GM23338 (cell line): ENCODE results near the gene SIRT4. TPM values are rescaled to one million over a fixed set of nuclear protein-coding genes. Genes with fewer than 3 reads are reported as not detected.

Experiments
- ATAC-seq: fragments of 200-7000 bp; cut with Tn5 transposase; 3 replicates; pipeline ENCODE4 v1.9.1; 2020
- DNase-seq: peaks from one replicate; pipeline ENCODE4 v3.0.0-alpha.2; 2015; ENCODE audit warnings: low spot score
- H2AFZ ChIP-seq: fragments of 200-600 bp; sonication (generic); 2 replicates; pipeline ENCODE4 v1.8.0; 2016; ENCODE audit warnings: antibody characterized with exemption, mild to moderate bottlenecking, moderate library complexity
- H3F3A ChIP-seq: fragments of 200-600 bp; sonication (generic); replicated peaks from 2 replicates; pipeline ENCODE4 v1.8.0; 2017; ENCODE audit warnings: antibody characterized with exemption, mixed run types, low read depth
- H3K27ac ChIP-seq: fragments of 200-600 bp; sonication (generic); 2 replicates; pipeline ENCODE4 v1.6.1; 2016; ENCODE audit warnings: low read depth
- H3K27me3 ChIP-seq: fragments of 200-600 bp; sonication (generic); 2 replicates; pipeline ENCODE4 v1.8.0; 2016; ENCODE audit warnings: mild to moderate bottlenecking, mixed run types, moderate library complexity; ENCODE audit not compliant: insufficient read depth
- H3K36me3 ChIP-seq: fragments of 200-600 bp; sonication (generic); 2 replicates; pipeline ENCODE4 v1.8.0; 2016; ENCODE audit warnings: mild to moderate bottlenecking; ENCODE audit not compliant: insufficient read depth
- H3K4me1 ChIP-seq: fragments of 200-600 bp; sonication (generic); 2 replicates; pipeline ENCODE4 v1.8.0; 2016; ENCODE audit warnings: mild to moderate bottlenecking, moderate library complexity; ENCODE audit not compliant: insufficient read depth
- H3K4me2 ChIP-seq: fragments of 200-600 bp; sonication (generic); 2 replicates; pipeline ENCODE4 v1.7.1; 2017; ENCODE audit warnings: mixed run types
- H3K4me3 ChIP-seq: fragments of 200-600 bp; sonication (generic); 2 replicates; pipeline ENCODE4 v1.6.1; 2016; ENCODE audit warnings: mixed run types
- H3K79me2 ChIP-seq: fragments of 200-600 bp; sonication (generic); replicated peaks from 2 replicates; pipeline ENCODE4 v1.8.0; 2017; ENCODE audit warnings: mild to moderate bottlenecking; ENCODE audit not compliant: insufficient read depth
- H3K9me2 ChIP-seq: fragments of 200-600 bp; sonication (generic); 2 replicates; pipeline ENCODE4 v1.8.0; 2017; ENCODE audit not compliant: insufficient read depth
- H4K20me1 ChIP-seq: fragments of 200-600 bp; sonication (generic); replicated peaks from 2 replicates; pipeline ENCODE4 v1.8.0; 2017; ENCODE audit warnings: mild to moderate bottlenecking; ENCODE audit not compliant: insufficient read depth
- H3K27ac Mint-ChIP-seq: 2 replicates; pipeline ENCODE4 v1.8.0; 2020; ENCODE audit warnings: inconsistent platforms, mild to moderate bottlenecking, moderate library complexity, mixed read lengths
- H3K27me3 Mint-ChIP-seq: 3 replicates; pipeline ENCODE4 v1.8.0; 2022; ENCODE audit warnings: low read depth, mild to moderate bottlenecking, moderate library complexity, mixed read lengths, inconsistent platforms; ENCODE audit not compliant: insufficient read depth, poor library complexity
- H3K36me3 Mint-ChIP-seq: 3 replicates; pipeline ENCODE4 v1.8.0; 2021; ENCODE audit warnings: low read depth, mild to moderate bottlenecking, inconsistent platforms, moderate library complexity, mixed read lengths
- H3K4me1 Mint-ChIP-seq: 3 replicates; pipeline ENCODE4 v1.8.0; 2020; ENCODE audit warnings: mild to moderate bottlenecking, inconsistent platforms, mixed read lengths
- H3K4me3 Mint-ChIP-seq: 3 replicates; pipeline ENCODE4 v1.8.0; 2021; ENCODE audit warnings: moderate library complexity, mild to moderate bottlenecking, inconsistent platforms, mixed read lengths
- H3K9me3 Mint-ChIP-seq: 3 replicates; pipeline ENCODE4 v1.8.0; 2020; ENCODE audit warnings: moderate library complexity, mild to moderate bottlenecking, inconsistent platforms, mixed read lengths
- CTCF ChIP-seq, 2 experiments: fragments of 200-600 bp in 1 of 2; sonication (generic) in 1 of 2; conservative IDR thresholded peaks; 2 replicates each; pipeline versions ENCODE4 v1.5.1 to v1.6.1; 2016 to 2017; ENCODE audit warnings: antibody characterized with exemption in 2 of 2, low read depth in 2 of 2, mild to moderate bottlenecking in 2 of 2, moderate library complexity in 1 of 2
- ETS1 ChIP-seq: IDR thresholded peaks from 2 replicates; pipeline ENCODE4 v1.6.1; 2016; ENCODE audit warnings: antibody characterized with exemption
- EZH2 ChIP-seq: fragments of 200-600 bp; sonication (generic); IDR thresholded peaks from one replicate; pipeline ENCODE4 v1.8.0; 2017; ENCODE audit warnings: antibody characterized with exemption, mild to moderate bottlenecking, low read depth; ENCODE audit not compliant: unreplicated experiment
- EZH2phosphoT487 ChIP-seq: fragments of 200-600 bp; sonication (generic); IDR thresholded peaks from one replicate; pipeline ENCODE4 v1.8.1; 2018; ENCODE audit warnings: antibody characterized with exemption; ENCODE audit not compliant: unreplicated experiment
- NANOG ChIP-seq: IDR thresholded peaks from 2 replicates; pipeline ENCODE4 v1.6.1; 2016; ENCODE audit warnings: antibody characterized with exemption, borderline replicate concordance
- POLR2AphosphoS5 ChIP-seq: IDR thresholded peaks from 2 replicates; pipeline ENCODE4 v1.6.1; 2016; ENCODE audit warnings: antibody characterized with exemption, low read depth
- REST ChIP-seq: IDR thresholded peaks from one replicate; pipeline ENCODE4 v1.6.1; 2018; ENCODE audit warnings: antibody characterized with exemption; ENCODE audit not compliant: unreplicated experiment
- STAT1 ChIP-seq: IDR thresholded peaks from one replicate; pipeline ENCODE4 v1.6.1; 2016; ENCODE audit warnings: antibody characterized with exemption; ENCODE audit not compliant: unreplicated experiment
- ZNF114 ChIP-seq: fragments of 250-450 bp; sonication (Bioruptor Pico); IDR thresholded peaks from 2 replicates; pipeline ENCODE4 v1.5.0; 2020; ENCODE audit warnings: mild to moderate bottlenecking, moderate library complexity
- ZNF462 ChIP-seq: fragments of 250-450 bp; sonication (Bioruptor Pico); IDR thresholded peaks from 2 replicates; pipeline ENCODE4 v1.5.0; 2020; ENCODE audit warnings: mild to moderate bottlenecking, moderate library complexity
- polyA plus RNA-seq: library from polyadenylated mRNA; unstranded; fragments of >200 nt; fragmentation: Nextera tagmentation; extraction: Ambion mirVana; gene quantifications from 2 replicates; pipeline ENCODE4 v1.2.1, GENCODE V29; 2016
- total RNA-seq: library from RNA; depleted of rRNA; stranded (reverse); fragments of >200 nt; shearing (Covaris generic); gene quantifications from 2 replicates; pipeline ENCODE4 v1.2.3, GENCODE V29; 2014

The SIRT4 gene
- total and polyA plus RNA-seq, 2 experiments from 2014 or later = 2.0 to 3.0 TPM

- no peaks in the 10 kb centered on the region for H3K4me1 ChIP-seq
- no peak overlapping the region for H2AFZ ChIP-seq
- H3K4me2 ChIP-seq = no peak overlapping the region
- peaks cover 18% of the 10 kb centered on the region for H3K36me3 Mint-ChIP-seq
- H3K27ac ChIP-seq = no peak overlapping the region
- H3K27me3 Mint-ChIP-seq = peaks cover 12% of the 10 kb centered on the region
- no peak overlapping the region for H3K4me3 ChIP-seq
- no peaks in the 10 kb centered on the region for H4K20me1 ChIP-seq
- no peaks in the 10 kb centered on the region for H3K4me1 Mint-ChIP-seq
- no peak overlapping the region for H3K4me3 Mint-ChIP-seq
- H3K27ac Mint-ChIP-seq = no peak overlapping the region
- no peak for DNase-seq
- H3K9me2 ChIP-seq = no peaks in the 10 kb centered on the region
- ATAC-seq = no peak
- H3K79me2 ChIP-seq = no peaks in the 10 kb centered on the region
- peaks cover 21% of the 10 kb centered on the region for H3K9me3 Mint-ChIP-seq
- TF ChIP-seq REST = no peak
- no peak for TF ChIP-seq STAT1
- no peak for TF ChIP-seq ETS1
- TF ChIP-seq POLR2AphosphoS5 = no peak
- TF ChIP-seq CTCF (conservative IDR thresholded peaks at IDR 0.05; ENCODE audit: low read depth in 2 of 2) = no peak
- no peak for TF ChIP-seq EZH2
- no peak for TF ChIP-seq NANOG
- no peak for TF ChIP-seq ZNF114 (CRISPR knock-in tag)
- no peak for TF ChIP-seq ZNF462 (CRISPR knock-in tag)
- TF ChIP-seq EZH2phosphoT487 = no peak
- no peaks in the 10 kb centered on the region for H3K36me3 ChIP-seq
- no peaks in the 10 kb centered on the region for H3K27me3 ChIP-seq
- no peaks in the 10 kb centered on the region for H3F3A ChIP-seq
Observed at GRCh38 chr12:120332523-120332922, 30.4 kb downstream of the SIRT4 start.
